MM.1S (cell line): ENCODE results near the gene TNRC6C.
A peak's percentile ranks its signal among the peaks of the same experiment; 100 is the strongest.

Source experiments
- DNase-seq: peaks from one replicate; pipeline ENCODE4 v3.0.0-alpha.2; 2015
- H2AFZ ChIP-seq: fragments of 300-600 bp; sonication (generic); 2 replicates; pipeline ENCODE4 v1.6.0; 2016; ENCODE audit warnings: antibody characterized with exemption, low read length
- H3F3A ChIP-seq: fragments of 300-600 bp; sonication (generic); 2 replicates; pipeline ENCODE4 v1.6.1; 2016; ENCODE audit warnings: mild to moderate bottlenecking, antibody characterized with exemption, low read length, moderate library complexity, mixed read lengths; ENCODE audit not compliant: insufficient read depth
- H3K27ac ChIP-seq: fragments of 300-600 bp; sonication (generic); 2 replicates; pipeline ENCODE4 v1.5.1; 2016; ENCODE audit warnings: mild to moderate bottlenecking, low read length
- H3K27me3 ChIP-seq: fragments of 300-600 bp; sonication (generic); replicated peaks from 2 replicates; pipeline ENCODE4 v1.6.0; 2016; ENCODE audit warnings: low read length; ENCODE audit not compliant: insufficient read depth
- H3K36me3 ChIP-seq: fragments of 300-600 bp; sonication (generic); replicated peaks from 2 replicates; pipeline ENCODE4 v1.6.1; 2016; ENCODE audit warnings: mild to moderate bottlenecking, low read length, mixed read lengths; ENCODE audit not compliant: insufficient read depth
- H3K4me1 ChIP-seq: fragments of 300-600 bp; sonication (generic); 2 replicates; pipeline ENCODE4 v1.6.1; 2016; ENCODE audit warnings: low read length, mixed read lengths
- H3K4me2 ChIP-seq: fragments of 300-600 bp; sonication (generic); 2 replicates; pipeline ENCODE4 v1.6.0; 2016; ENCODE audit warnings: low read depth, low read length
- H3K4me3 ChIP-seq: fragments of 300-600 bp; sonication (generic); 2 replicates; pipeline ENCODE4 v1.5.1; 2016; ENCODE audit warnings: low read length, mixed read lengths
- H3K79me2 ChIP-seq: fragments of 300-600 bp; sonication (generic); 2 replicates; pipeline ENCODE4 v1.6.1; 2016; ENCODE audit warnings: mixed run types, low read length, mixed read lengths
- H3K9ac ChIP-seq: fragments of 300-600 bp; sonication (generic); 2 replicates; pipeline ENCODE4 v1.6.1; 2016; ENCODE audit warnings: low read length, mixed read lengths
- H3K9me2 ChIP-seq: fragments of 300-600 bp; sonication (generic); replicated peaks from 2 replicates; pipeline ENCODE4 v1.6.1; 2016; ENCODE audit warnings: mild to moderate bottlenecking, low read length, mixed read lengths; ENCODE audit not compliant: insufficient read depth
- H3K9me3 ChIP-seq: fragments of 300-600 bp; sonication (generic); replicated peaks from 2 replicates; pipeline ENCODE4 v1.6.1; 2016; ENCODE audit warnings: mild to moderate bottlenecking, low read length, mixed read lengths; ENCODE audit not compliant: insufficient read depth
- H4K20me1 ChIP-seq: fragments of 300-600 bp; sonication (generic); 2 replicates; pipeline ENCODE4 v1.6.1; 2016; ENCODE audit warnings: mild to moderate bottlenecking, low read length, moderate library complexity, mixed read lengths; ENCODE audit not compliant: insufficient read depth
- EZH2 ChIP-seq: fragments of 300-600 bp; sonication (generic); optimal IDR thresholded peaks from 2 replicates; pipeline ENCODE3; 2017; ENCODE audit warnings: low read depth, mild to moderate bottlenecking, antibody characterized with exemption, low read length, mixed read lengths
- EZH2phosphoT487 ChIP-seq: fragments of 300-600 bp; sonication (generic); IDR thresholded peaks from 2 replicates; pipeline ENCODE4 v1.6.1; 2018; ENCODE audit warnings: antibody characterized with exemption, low read length
- TF ChIP-seq, protein P1 (sequence below): fragments of 300-600 bp; sonication (generic); IDR thresholded peaks from 2 replicates; pipeline ENCODE4 v1.5.1; 2016; ENCODE audit warnings: antibody characterized with exemption, low read length, mixed read lengths

Gene TNRC6C

DNA sequence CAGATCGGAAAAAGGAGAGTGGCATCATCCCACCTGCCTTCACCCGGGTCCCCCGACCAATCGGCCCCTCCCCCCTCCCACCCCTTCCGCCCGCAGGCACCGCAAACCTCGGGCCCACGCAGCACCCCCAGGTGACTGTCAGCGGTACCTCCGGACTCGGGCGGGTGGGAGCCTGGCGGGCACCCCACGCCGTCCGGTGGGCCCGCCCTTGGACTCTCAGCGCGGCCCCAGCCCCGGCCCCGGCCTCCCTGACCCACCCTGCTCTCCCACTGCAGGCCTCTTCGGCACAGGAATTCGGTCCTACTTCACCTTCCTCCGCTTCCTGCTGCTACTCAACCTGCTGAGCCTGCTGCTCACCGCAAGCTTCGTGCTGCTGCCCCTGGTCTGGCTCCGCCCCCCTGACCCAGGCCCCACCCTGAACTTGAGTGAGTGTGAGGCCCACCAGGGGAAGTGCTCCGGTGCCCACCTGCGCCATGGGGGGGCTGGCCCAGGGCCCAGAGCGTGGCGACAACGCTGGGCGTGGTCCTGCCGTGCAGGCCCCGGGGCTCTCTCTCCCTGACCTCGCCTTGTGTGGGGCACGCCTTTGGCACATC lies 173.7 kb downstream of the TNRC6C start:
- Histone ChIP-seq H2AFZ (no peak overlapping the region), H3F3A (peaks cover 41% of the 10 kb centered on the region), H3K4me2 (peak overlapping the region; percentile 97), H3K4me1 (peaks cover 35% of the 10 kb centered on the region), H3K4me3 (peak overlapping the region; percentile 74), H3K79me2 (peaks cover 71% of the 10 kb centered on the region), H4K20me1 (no peaks in the 10 kb centered on the region), H3K9me3 (no peaks in the 10 kb centered on the region), H3K27ac (peak overlapping the region; percentile 83; the same call in 1 of the 2 replicates), H3K27me3 (no peaks in the 10 kb centered on the region), H3K9me2 (no peaks in the 10 kb centered on the region), H3K9ac (peak overlapping the region; percentile 93), H3K36me3 (peaks cover 4% of the 10 kb centered on the region)
- TF ChIP-seq EZH2phosphoT487 (no peak), EZH2 (no peak)
- TF ChIP-seq, protein P1, sequence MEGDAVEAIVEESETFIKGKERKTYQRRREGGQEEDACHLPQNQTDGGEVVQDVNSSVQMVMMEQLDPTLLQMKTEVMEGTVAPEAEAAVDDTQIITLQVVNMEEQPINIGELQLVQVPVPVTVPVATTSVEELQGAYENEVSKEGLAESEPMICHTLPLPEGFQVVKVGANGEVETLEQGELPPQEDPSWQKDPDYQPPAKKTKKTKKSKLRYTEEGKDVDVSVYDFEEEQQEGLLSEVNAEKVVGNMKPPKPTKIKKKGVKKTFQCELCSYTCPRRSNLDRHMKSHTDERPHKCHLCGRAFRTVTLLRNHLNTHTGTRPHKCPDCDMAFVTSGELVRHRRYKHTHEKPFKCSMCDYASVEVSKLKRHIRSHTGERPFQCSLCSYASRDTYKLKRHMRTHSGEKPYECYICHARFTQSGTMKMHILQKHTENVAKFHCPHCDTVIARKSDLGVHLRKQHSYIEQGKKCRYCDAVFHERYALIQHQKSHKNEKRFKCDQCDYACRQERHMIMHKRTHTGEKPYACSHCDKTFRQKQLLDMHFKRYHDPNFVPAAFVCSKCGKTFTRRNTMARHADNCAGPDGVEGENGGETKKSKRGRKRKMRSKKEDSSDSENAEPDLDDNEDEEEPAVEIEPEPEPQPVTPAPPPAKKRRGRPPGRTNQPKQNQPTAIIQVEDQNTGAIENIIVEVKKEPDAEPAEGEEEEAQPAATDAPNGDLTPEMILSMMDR, result peak; percentile 18; the same call in 1 of the 2 replicates
- peak; percentile 81 for DNase-seq

DNA sequence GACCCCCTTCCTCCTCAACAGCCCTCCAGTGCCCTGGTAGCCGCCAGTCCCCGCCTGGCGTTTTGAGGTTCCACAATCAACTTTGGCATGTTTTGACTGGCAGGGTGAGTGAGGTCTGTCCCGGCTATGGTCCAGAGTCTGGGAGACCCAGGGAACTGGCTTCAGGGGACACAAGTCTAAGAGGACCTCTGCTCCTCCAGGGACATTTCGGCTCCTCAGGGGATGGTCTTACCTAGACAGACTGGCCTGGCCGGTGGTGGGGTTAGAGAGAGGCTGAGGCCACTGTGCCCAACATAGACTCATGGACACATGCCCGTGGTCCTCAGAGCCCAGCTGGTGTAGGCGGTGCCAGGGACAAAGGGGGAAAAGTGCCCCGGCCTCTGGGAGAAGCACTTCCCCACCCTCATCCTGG lies 174.3 kb downstream of the TNRC6C start:
- peaks cover 47% of the 10 kb centered on the region for H3F3A ChIP-seq
- peak overlapping the region; percentile 93; the same call in 1 of the 2 replicates for H3K9ac ChIP-seq
- DNase-seq, result no peak
- peak overlapping the region; percentile 83; the same call in 1 of the 2 replicates for H3K27ac ChIP-seq
- H3K4me2 ChIP-seq, result peak overlapping the region; percentile 97
- H4K20me1 ChIP-seq, result no peaks in the 10 kb centered on the region
- peaks cover 35% of the 10 kb centered on the region for H3K4me1 ChIP-seq
- H3K4me3 ChIP-seq, result peak overlapping the region; percentile 74
- no peak overlapping the region for H2AFZ ChIP-seq
- no peak for TF ChIP-seq EZH2
- TF ChIP-seq, protein P1, result no peak
- no peak for TF ChIP-seq EZH2phosphoT487
- no peaks in the 10 kb centered on the region for H3K27me3 ChIP-seq
- H3K36me3 ChIP-seq, result peaks cover 4% of the 10 kb centered on the region
- peaks cover 69% of the 10 kb centered on the region for H3K79me2 ChIP-seq
- no peaks in the 10 kb centered on the region for H3K9me2 ChIP-seq
- no peaks in the 10 kb centered on the region for H3K9me3 ChIP-seq

DNA sequence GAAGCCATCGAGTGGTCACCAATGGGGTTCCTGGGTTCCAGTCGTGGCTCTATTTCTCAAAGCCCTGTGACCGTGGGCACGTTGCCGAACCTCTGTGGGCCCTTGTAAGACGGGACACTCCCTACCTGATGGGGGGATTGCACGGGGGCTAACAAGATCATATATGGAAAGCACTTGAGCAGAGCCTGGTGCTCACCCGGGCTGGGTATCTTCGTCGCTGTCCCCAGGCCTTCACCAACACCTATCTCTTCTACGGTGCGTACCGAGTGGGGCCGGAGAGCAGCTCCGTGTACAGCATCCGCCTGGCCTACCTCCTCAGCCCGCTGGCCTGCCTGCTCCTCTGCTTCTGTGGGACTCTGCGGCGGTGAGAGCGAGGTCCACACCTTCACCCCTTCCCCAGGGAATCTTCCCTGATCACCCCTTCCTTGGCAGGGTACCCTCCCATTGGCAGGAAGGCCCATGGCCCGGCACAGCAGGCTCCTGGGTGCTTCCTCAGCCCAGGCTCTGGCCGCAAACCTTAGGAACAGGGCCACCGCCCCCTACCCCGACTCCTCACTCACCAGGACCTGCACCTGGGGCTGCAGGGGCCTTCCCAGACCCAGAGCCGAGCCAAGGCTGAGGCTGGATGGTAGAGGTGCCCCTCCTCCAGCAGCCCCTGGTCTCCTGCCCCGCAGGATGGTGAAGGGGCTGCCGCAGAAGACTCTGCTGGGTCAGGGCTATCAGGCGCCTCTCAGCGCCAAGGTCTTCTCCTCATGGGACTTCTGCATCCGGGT lies 174.9 kb downstream of the TNRC6C start:
- peaks cover 52% of the 10 kb centered on the region for H3F3A ChIP-seq
- no peak overlapping the region for H2AFZ ChIP-seq
- no peaks in the 10 kb centered on the region for H4K20me1 ChIP-seq
- no peak for DNase-seq
- no peak overlapping the region for H3K4me3 ChIP-seq
- H3K27me3 ChIP-seq, result no peaks in the 10 kb centered on the region
- peaks cover 4% of the 10 kb centered on the region for H3K36me3 ChIP-seq
- H3K4me1 ChIP-seq, result peaks cover 35% of the 10 kb centered on the region
- TF ChIP-seq EZH2phosphoT487, result no peak
- TF ChIP-seq EZH2, result no peak
- no peaks in the 10 kb centered on the region for H3K9me3 ChIP-seq
- H3K9me2 ChIP-seq, result no peaks in the 10 kb centered on the region
- H3K4me2 ChIP-seq, result peak overlapping the region; percentile 97
- no peak overlapping the region for H3K9ac ChIP-seq
- H3K79me2 ChIP-seq, result peaks cover 63% of the 10 kb centered on the region
- no peak overlapping the region for H3K27ac ChIP-seq
